ENCODE data around the gene RANBP3. TPM values are rescaled to one million over a fixed set of nuclear protein-coding genes. Genes with fewer than 3 reads are reported as not detected.
A peak's percentile ranks its signal among the peaks of the same experiment; 100 is the strongest.

Gene RANBP3
- total and polyA plus RNA-seq, 2 experiments from 2014 or later = 41.8 to 50.0 TPM

DNA sequence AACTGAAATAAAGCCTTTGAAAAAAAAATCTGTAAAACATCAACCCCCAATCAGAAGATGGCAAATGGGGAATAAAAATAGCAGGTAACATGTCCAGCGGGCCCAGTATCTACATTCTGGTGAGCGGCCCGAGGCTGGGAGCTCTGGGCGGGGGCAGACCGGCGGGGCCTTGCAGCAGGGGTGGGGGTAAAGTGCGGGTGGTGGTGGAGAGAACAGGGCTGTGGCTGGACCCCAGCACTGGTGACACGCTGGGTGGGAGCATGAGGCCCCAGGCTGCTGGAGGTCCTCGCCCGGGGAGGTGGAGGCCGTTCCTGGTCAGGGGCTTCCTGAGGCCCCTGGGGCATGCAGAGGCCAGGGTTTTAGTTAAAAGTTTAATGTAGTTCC, 62.2 kb downstream of the RANBP3 start:
- peaks cover 12% of the 10 kb centered on the region for H3K4me1 ChIP-seq (ENCODE audit: insufficient read depth)
- H3K9me2 ChIP-seq (ENCODE audit: insufficient read depth) = no peaks in the 10 kb centered on the region
- H3K9ac ChIP-seq = no peak overlapping the region
- H3F3A ChIP-seq (ENCODE audit: insufficient read depth) = peaks cover 4% of the 10 kb centered on the region
- H2AFZ ChIP-seq = no peak overlapping the region
- no peak overlapping the region for H3K4me2 ChIP-seq (ENCODE audit: unreplicated experiment)
- WGBS, 2 experiments (ENCODE audit: low coverage in 1 of 2, low lambda C conversion rate in 2 of 2, missing lambda C conversion rate in 2 of 2) = 63 to 73% methylated on average over 6 to 11 of the region's 11 CpGs
- in situ Hi-C loops (cut with MboI) = no loop called here
- no peak for DNase-seq
- H3K36me3 ChIP-seq (ENCODE audit: low read depth) = no peaks in the 10 kb centered on the region; the same call in 1 of the 2 replicates
- TF ChIP-seq EZH2phosphoT487 (IDR thresholded peaks at IDR 0.05; ENCODE audit: insufficient read depth, low read depth) = no peak
- TF ChIP-seq EZH2 (IDR thresholded peaks at IDR 0.05; ENCODE audit: insufficient read depth, poor library complexity, severe bottlenecking) = no peak
- no peaks in the 10 kb centered on the region for H3K9me3 ChIP-seq (ENCODE audit: low read depth)
- H3K27ac ChIP-seq = no peak overlapping the region
- no peaks in the 10 kb centered on the region for H3K79me2 ChIP-seq (ENCODE audit: insufficient read depth)
- no peaks in the 10 kb centered on the region for H3K27me3 ChIP-seq (replicated peaks; ENCODE audit: insufficient read depth)
- no peaks in the 10 kb centered on the region for H4K20me1 ChIP-seq (ENCODE audit: insufficient read depth)
- H3K4me3 ChIP-seq = no peak overlapping the region

DNA sequence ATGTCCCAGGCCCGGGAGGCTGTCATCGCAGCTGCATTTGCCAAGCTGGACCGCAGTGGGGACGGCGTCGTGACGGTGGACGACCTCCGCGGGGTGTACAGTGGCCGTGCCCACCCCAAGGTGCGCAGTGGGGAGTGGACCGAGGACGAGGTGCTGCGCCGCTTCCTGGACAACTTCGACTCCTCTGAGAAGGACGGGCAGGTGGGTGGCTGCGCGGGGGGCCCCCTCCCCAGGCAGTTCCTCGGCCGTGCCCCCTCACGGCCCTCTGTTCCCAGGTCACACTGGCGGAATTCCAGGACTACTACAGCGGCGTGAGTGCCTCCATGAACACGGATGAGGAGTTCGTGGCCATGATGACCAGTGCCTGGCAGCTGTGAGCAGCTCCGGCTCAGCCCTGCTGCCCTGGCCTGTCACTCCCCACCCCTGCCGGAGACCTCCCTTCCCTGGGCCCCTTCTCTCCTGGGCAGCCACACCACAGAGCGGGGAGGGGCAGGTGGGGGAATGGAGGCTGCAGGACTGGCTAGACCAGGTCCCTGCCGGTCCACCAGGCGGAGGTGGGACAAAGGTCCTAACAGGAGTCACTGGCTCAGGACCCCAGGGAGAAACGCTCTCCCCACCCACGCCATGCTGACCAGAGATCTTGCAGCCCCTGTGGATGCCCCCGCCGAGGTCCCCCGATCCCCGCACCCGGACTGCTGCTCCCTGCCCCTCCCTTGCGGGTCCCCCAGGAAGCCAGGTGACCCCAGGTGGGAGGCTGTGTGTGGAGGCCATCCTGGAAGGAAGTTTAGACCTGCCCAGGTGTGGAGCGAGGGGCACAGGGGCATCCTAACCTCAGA, 62.8 kb downstream of the RANBP3 start:
- no peak overlapping the region for H3K4me3 ChIP-seq
- no peaks in the 10 kb centered on the region; the same call in 1 of the 2 replicates for H3K36me3 ChIP-seq (ENCODE audit: low read depth)
- H3K79me2 ChIP-seq (ENCODE audit: insufficient read depth) = no peaks in the 10 kb centered on the region
- in situ Hi-C loops (cut with MboI) = no loop called here
- no peak overlapping the region for H3K4me2 ChIP-seq (ENCODE audit: unreplicated experiment)
- no peak overlapping the region for H3K27ac ChIP-seq
- H2AFZ ChIP-seq = no peak overlapping the region
- TF ChIP-seq EZH2 (IDR thresholded peaks at IDR 0.05; ENCODE audit: insufficient read depth, poor library complexity, severe bottlenecking) = no peak
- TF ChIP-seq EZH2phosphoT487 (IDR thresholded peaks at IDR 0.05; ENCODE audit: insufficient read depth, low read depth) = no peak
- peak overlapping the region; percentile 62; the same call in 1 of the 2 replicates for H3K9ac ChIP-seq
- H3F3A ChIP-seq (ENCODE audit: insufficient read depth) = peaks cover 4% of the 10 kb centered on the region
- no peak for DNase-seq
- no peaks in the 10 kb centered on the region for H3K9me3 ChIP-seq (ENCODE audit: low read depth)
- H4K20me1 ChIP-seq (ENCODE audit: insufficient read depth) = no peaks in the 10 kb centered on the region
- H3K9me2 ChIP-seq (ENCODE audit: insufficient read depth) = no peaks in the 10 kb centered on the region
- 84 to 85% methylated on average over 39 to 42 of the region's 42 CpGs for WGBS, 2 experiments (ENCODE audit: low coverage in 1 of 2, low lambda C conversion rate in 2 of 2, missing lambda C conversion rate in 2 of 2)
- H3K4me1 ChIP-seq (ENCODE audit: insufficient read depth) = peaks cover 12% of the 10 kb centered on the region
- no peaks in the 10 kb centered on the region for H3K27me3 ChIP-seq (replicated peaks; ENCODE audit: insufficient read depth)

DNA sequence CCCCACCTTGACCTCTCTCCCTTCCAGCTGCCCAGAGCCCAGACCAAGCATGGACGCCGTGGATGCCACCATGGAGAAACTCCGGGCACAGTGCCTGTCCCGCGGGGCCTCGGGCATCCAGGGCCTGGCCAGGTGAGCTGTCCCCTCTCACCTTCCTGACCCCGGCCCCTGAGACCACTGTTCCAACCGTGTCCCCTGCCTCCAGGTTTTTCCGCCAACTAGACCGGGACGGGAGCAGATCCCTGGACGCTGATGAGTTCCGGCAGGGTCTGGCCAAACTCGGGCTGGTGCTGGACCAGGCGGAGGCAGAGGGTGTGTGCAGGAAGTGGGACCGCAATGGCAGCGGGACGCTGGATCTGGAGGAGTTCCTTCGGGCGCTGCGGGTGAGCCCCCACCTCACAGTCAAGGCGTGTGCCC, 63.6 kb downstream of the RANBP3 start:
- Histone ChIP-seq H3K4me2 (ENCODE audit: unreplicated experiment) (peak overlapping the region; percentile 3), H3K27ac (peak overlapping the region; percentile 40), H3K9me3 (ENCODE audit: low read depth) (no peaks in the 10 kb centered on the region), H2AFZ (no peak overlapping the region), H3K4me1 (ENCODE audit: insufficient read depth) (peaks cover 12% of the 10 kb centered on the region), H3F3A (ENCODE audit: insufficient read depth) (peaks cover 4% of the 10 kb centered on the region), H3K36me3 (ENCODE audit: low read depth) (no peaks in the 10 kb centered on the region; the same call in 1 of the 2 replicates), H3K79me2 (ENCODE audit: insufficient read depth) (no peaks in the 10 kb centered on the region), H3K9ac (peak overlapping the region; percentile 62), H4K20me1 (ENCODE audit: insufficient read depth) (no peaks in the 10 kb centered on the region), H3K27me3 (replicated peaks; ENCODE audit: insufficient read depth) (no peaks in the 10 kb centered on the region), H3K4me3 (no peak overlapping the region), H3K9me2 (ENCODE audit: insufficient read depth) (no peaks in the 10 kb centered on the region)
- in situ Hi-C loops (cut with MboI) = no loop called here
- 28 to 30% methylated on average over 22 of the region's 22 CpGs for WGBS, 2 experiments (ENCODE audit: low coverage in 1 of 2, low lambda C conversion rate in 2 of 2, missing lambda C conversion rate in 2 of 2)
- TF ChIP-seq EZH2 (IDR thresholded peaks at IDR 0.05; ENCODE audit: insufficient read depth, poor library complexity, severe bottlenecking) (no peak), EZH2phosphoT487 (IDR thresholded peaks at IDR 0.05; ENCODE audit: insufficient read depth, low read depth) (no peak)
- no peak for DNase-seq

DNA sequence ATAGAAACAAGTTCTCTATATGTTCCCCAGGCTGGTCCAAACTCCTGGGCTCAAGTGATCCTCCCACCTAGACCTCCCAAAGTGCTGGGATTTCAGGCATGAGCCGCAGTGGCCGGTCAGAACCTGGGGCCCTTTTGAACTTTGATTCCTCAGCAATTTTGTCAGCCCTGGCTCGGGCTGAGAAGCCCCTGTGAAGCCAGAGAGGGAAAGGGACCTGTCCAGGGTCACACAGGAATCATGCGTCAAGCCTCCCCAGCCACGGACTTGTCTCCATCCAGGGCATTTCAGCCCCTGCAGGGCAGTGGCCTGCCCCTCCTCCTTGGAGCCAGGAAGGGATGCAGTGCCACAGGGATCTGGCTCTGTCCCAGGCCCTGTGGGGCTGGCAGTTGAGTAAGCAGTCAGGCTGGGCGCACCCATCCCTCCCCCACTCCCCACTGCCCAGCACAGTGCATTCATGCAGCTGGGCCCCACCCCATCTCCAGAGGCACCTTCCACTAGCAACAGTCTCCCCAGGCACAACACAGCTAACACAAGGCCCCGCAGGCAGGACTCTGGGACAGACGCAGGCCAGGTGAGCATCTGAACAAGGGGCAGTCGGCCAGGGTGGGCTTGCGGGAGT, 64.1 kb downstream of the RANBP3 start, which contains the start of gene CAPS:
Gene CAPS, plus strand, starts transcription at position 516 of the 619 bp plus-strand sequence. CDS start 153 bp downstream, outside the sequence.
- in situ Hi-C loops (cut with MboI) = no loop called here
- H3K27ac ChIP-seq = peak within 1 kb of the TSS; percentile 56
- H4K20me1 ChIP-seq (ENCODE audit: insufficient read depth) = no peaks in the 10 kb centered on the region
- peak within 1 kb of the TSS; percentile 62 for H3K9ac ChIP-seq
- H3K9me3 ChIP-seq (ENCODE audit: low read depth) = no peaks in the 10 kb centered on the region
- H3K79me2 ChIP-seq (ENCODE audit: insufficient read depth) = no peaks in the 10 kb centered on the region
- 66 to 71% methylated on average over 10 of the region's 10 CpGs for WGBS, 2 experiments (ENCODE audit: low coverage in 1 of 2, low lambda C conversion rate in 2 of 2, missing lambda C conversion rate in 2 of 2)
- peaks cover 12% of the 10 kb centered on the region for H3K4me1 ChIP-seq (ENCODE audit: insufficient read depth)
- H3K9me2 ChIP-seq (ENCODE audit: insufficient read depth) = no peaks in the 10 kb centered on the region
- no peak within 1 kb of the TSS for H3K4me3 ChIP-seq
- no peak within 1 kb of the TSS for H2AFZ ChIP-seq
- no peaks in the 10 kb centered on the region for H3K27me3 ChIP-seq (replicated peaks; ENCODE audit: insufficient read depth)
- peaks cover 4% of the 10 kb centered on the region for H3F3A ChIP-seq (ENCODE audit: insufficient read depth)
- H3K36me3 ChIP-seq (ENCODE audit: low read depth) = no peaks in the 10 kb centered on the region; the same call in 1 of the 2 replicates
- no peak for TF ChIP-seq EZH2phosphoT487 (IDR thresholded peaks at IDR 0.05; ENCODE audit: insufficient read depth, low read depth)
- DNase-seq = peak; percentile 88
- peak within 1 kb of the TSS; percentile 3 for H3K4me2 ChIP-seq (ENCODE audit: unreplicated experiment)
